ENCODE results near the gene NDC1. TPM values are rescaled to one million over a fixed set of nuclear protein-coding genes. Genes with fewer than 3 reads are reported as not detected.
"Not testable (repeated sequence)": the region's sequence is repeated elsewhere in the genome, so short reads cannot be mapped to it uniquely, and the experiment has no call there.

The NDC1 gene, protein sequence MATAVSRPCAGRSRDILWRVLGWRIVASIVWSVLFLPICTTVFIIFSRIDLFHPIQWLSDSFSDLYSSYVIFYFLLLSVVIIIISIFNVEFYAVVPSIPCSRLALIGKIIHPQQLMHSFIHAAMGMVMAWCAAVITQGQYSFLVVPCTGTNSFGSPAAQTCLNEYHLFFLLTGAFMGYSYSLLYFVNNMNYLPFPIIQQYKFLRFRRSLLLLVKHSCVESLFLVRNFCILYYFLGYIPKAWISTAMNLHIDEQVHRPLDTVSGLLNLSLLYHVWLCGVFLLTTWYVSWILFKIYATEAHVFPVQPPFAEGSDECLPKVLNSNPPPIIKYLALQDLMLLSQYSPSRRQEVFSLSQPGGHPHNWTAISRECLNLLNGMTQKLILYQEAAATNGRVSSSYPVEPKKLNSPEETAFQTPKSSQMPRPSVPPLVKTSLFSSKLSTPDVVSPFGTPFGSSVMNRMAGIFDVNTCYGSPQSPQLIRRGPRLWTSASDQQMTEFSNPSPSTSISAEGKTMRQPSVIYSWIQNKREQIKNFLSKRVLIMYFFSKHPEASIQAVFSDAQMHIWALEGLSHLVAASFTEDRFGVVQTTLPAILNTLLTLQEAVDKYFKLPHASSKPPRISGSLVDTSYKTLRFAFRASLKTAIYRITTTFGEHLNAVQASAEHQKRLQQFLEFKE
- total RNA-seq (10 to 100 TPM in 3 of 7 donors, 1 to 10 TPM in 4; 8.0 to 18.2 (median 9.6) TPM), polyA plus RNA-seq (1 to 10 TPM; 5.2 to 6.8 (median 5.9) TPM)
- long read RNA-seq, donor 1, result 0 reads
- long read RNA-seq, donor 2, result 0 reads

DNA sequence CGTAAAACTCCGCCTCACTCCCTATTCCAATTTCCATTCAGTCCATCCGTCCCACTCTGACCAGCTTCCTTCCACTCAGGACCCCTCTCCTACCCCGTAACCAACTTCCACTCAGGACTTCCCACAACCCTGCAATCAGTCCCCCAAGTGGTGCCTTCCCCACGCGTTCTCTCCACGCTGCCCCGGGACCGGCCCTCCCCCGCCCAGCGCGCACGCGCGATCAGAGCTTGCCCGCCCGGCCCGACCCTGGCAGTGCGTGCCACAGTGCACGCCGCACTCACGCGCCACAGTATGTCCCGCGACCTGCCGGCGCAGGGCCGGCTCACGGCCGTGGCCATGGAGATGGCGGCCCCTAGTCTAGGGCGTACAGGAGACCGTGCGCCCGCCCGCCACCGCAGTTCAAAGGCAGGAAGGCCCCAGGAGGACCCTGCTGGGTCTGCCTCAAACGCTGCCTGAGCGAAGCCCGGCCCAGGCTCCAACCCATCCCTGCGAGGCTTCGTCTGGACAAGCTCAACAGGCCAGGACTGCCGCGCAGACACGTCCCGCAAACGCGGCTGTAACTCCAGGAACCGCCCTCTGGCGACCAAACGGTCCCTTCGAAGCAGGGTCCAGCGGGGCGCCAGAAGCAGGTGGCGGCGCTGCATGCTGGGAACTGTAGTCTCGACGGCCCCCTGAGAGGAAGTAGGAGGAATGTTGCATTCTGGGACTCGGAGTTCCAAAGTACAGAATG lies at the start of gene NDC1:
TSS of gene NDC1 (minus strand) at position 373 of the 730 bp plus-strand sequence. CDS start at position 338, 35 bp downstream.
- peaks cover 0 to 3% (median 0%) of the 10 kb centered on the region in 7 donors for H3K27me3 ChIP-seq (replicated peaks in 1 of 7)
- intact Hi-C loops (cut with DNase I; ENCODE audit: low total_unique reads), result no loop called here
- H3K9me3 ChIP-seq, result peaks cover 0 to 17% (median 14%) of the 10 kb centered on the region in 8 donors
- DNase-seq, result peak; percentile 97
- peak within 1 kb of the TSS; percentile 89 to 99 (median 96) for H3K27ac ChIP-seq
- peaks cover 0 to 5% (median 0%) of the 10 kb centered on the region in 6 donors for H3K36me3 ChIP-seq
- H3K4me1 ChIP-seq, result peaks cover 3 to 45% (median 22%) of the 10 kb centered on the region in 6 donors
- WGBS, 5 donors, result 0 to 1% (median 0%) methylated on average over 31 to 59 of the region's 59 CpGs
- TF ChIP-seq POLR2A (IDR thresholded peaks at IDR 0.05) (peak in 2 of 3 donors; percentile 34 to 77), POLR2AphosphoS5 (IDR thresholded peaks at IDR 0.05) (peak; percentile 83 to 91 (median 86))
- TF ChIP-seq, protein P1, sequence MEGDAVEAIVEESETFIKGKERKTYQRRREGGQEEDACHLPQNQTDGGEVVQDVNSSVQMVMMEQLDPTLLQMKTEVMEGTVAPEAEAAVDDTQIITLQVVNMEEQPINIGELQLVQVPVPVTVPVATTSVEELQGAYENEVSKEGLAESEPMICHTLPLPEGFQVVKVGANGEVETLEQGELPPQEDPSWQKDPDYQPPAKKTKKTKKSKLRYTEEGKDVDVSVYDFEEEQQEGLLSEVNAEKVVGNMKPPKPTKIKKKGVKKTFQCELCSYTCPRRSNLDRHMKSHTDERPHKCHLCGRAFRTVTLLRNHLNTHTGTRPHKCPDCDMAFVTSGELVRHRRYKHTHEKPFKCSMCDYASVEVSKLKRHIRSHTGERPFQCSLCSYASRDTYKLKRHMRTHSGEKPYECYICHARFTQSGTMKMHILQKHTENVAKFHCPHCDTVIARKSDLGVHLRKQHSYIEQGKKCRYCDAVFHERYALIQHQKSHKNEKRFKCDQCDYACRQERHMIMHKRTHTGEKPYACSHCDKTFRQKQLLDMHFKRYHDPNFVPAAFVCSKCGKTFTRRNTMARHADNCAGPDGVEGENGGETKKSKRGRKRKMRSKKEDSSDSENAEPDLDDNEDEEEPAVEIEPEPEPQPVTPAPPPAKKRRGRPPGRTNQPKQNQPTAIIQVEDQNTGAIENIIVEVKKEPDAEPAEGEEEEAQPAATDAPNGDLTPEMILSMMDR (IDR thresholded peaks at IDR 0.05 in 8 of 11, conservative IDR thresholded peaks at IDR 0.05 in 3 of 11), result peak in 5 of 11 experiments; percentile 23 to 56 (median 41)
- H3K4me3 ChIP-seq, result peak within 1 kb of the TSS; percentile 85 to 100 (median 98)

DNA sequence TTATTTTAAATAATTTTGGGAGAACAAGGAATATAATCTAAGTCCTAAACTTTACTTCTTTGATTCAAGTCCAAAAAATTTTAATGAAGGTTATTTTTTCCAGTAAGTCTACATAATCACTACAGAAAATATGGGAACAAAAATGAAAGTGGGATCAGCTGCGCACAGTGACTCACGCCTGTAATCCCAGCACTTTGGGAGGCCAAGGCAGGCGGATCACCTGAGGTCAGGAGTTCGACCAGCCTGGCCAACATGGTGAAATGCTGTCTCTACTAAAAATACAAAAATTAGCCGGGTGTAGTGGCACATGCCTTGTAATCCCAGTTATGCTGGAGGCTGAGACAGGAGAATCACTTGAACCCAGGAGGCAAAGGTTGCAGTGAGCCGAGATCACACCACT lies 45.5 kb upstream of the NDC1 start:
- intact Hi-C loops (cut with DNase I; ENCODE audit: low total_unique reads), result not testable (repeated sequence)

GRCh38 chr1:53881853-53882252 lies 43.8 kb upstream of the NDC1 start:
- H3K27me3 ChIP-seq (replicated peaks in 1 of 7); DNase-seq; H3K27ac ChIP-seq; H3K4me3 ChIP-seq; H3K9me3 ChIP-seq; intact Hi-C loops (cut with DNase I; ENCODE audit: low total_unique reads): not testable (repeated sequence)
- peaks cover 0 to 100% (median 53%) of the 10 kb centered on the region in 6 donors for H3K36me3 ChIP-seq
- 96 to 99% (median 98%) methylated on average over 2 of the region's 2 CpGs for WGBS, 5 donors
- H3K4me1 ChIP-seq, result peaks cover 0 to 26% (median 0%) of the 10 kb centered on the region in 6 donors

More for the DNA sequence above, 45.5 kb upstream of the NDC1 start:
- H3K36me3 ChIP-seq, result peaks cover 0 to 93% (median 38%) of the 10 kb centered on the region in 6 donors
- peaks cover 1 to 40% (median 7%) of the 10 kb centered on the region in 6 donors for H3K4me1 ChIP-seq
- H3K9me3 ChIP-seq; H3K27me3 ChIP-seq (replicated peaks in 1 of 7); H3K4me3 ChIP-seq; DNase-seq; H3K27ac ChIP-seq: not testable (repeated sequence)
- 95 to 99% (median 96%) methylated on average over 6 of the region's 6 CpGs for WGBS, 5 donors

GRCh38 chr1:53878492-53879105 lies 40.5 kb upstream of the NDC1 start:
- Histone ChIP-seq H3K27me3 (replicated peaks in 1 of 7) (no peaks in the 10 kb centered on the region), H3K4me3 (no peak overlapping the region), H3K9me3 (peaks cover 0 to 5% (median 2%) of the 10 kb centered on the region in 8 donors), H3K4me1 (peaks cover 0 to 6% (median 0%) of the 10 kb centered on the region in 6 donors), H3K27ac (no peak overlapping the region), H3K36me3 (peaks cover 0 to 100% (median 58%) of the 10 kb centered on the region in 6 donors)
- TF ChIP-seq POLR2AphosphoS5 (IDR thresholded peaks at IDR 0.05), result no peak
- TF ChIP-seq, protein P1 (IDR thresholded peaks at IDR 0.05 in 8 of 11, conservative IDR thresholded peaks at IDR 0.05 in 3 of 11), result peak in 8 of 11 experiments; percentile 15 to 68 (median 44)
- no peak for DNase-seq
- intact Hi-C loops (cut with DNase I; ENCODE audit: low total_unique reads), result no loop called here
- WGBS, 5 donors, result 55 to 64% (median 59%) methylated on average over 5 of the region's 5 CpGs

- intact Hi-C loops (cut with DNase I; ENCODE audit: low total_unique reads); DNase-seq; H3K27me3 ChIP-seq (replicated peaks in 1 of 7); H3K4me3 ChIP-seq; H3K9me3 ChIP-seq; H3K27ac ChIP-seq; H3K4me1 ChIP-seq: not testable (repeated sequence)
- H3K36me3 ChIP-seq, result peaks cover 0 to 99% (median 62%) of the 10 kb centered on the region in 6 donors
- WGBS, 5 donors, result 96 to 100% (median 99%) methylated on average over 2 of the region's 2 CpGs
Measured at GRCh38 chr1:53875150-53875549, 37.1 kb upstream of the NDC1 start.

Measured in spleen (tissue), 13 donors.